Panc1 (cell line): ENCODE measurements around the gene GALNT9.

Source experiments
- POLR2AphosphoS5 ChIP-seq: IDR thresholded peaks from 2 replicates; pipeline ENCODE4 v1.6.1; 2012; ENCODE audit warnings: mild to moderate bottlenecking, low read depth, low read length, moderate library complexity
- SIN3A ChIP-seq: IDR thresholded peaks from 2 replicates; pipeline ENCODE4 v1.6.1; 2012; ENCODE audit warnings: low read depth, mild to moderate bottlenecking, low read length, moderate library complexity, borderline replicate concordance; ENCODE audit not compliant: insufficient read depth
- TF ChIP-seq, protein P1 (sequence below): fragments of 450-650 bp; IDR thresholded peaks from 2 replicates; pipeline ENCODE4 v1.5.1; 2017; ENCODE audit warnings: mild to moderate bottlenecking
- TF ChIP-seq, protein P2 (sequence below), 2 experiments: IDR thresholded peaks; 2 replicates each; pipeline ENCODE4 v1.6.1; 2011 to 2012; ENCODE audit warnings: low read depth in 2 of 2, control low read depth in 1 of 2, low read length in 1 of 2, mild to moderate bottlenecking in 1 of 2, moderate library complexity in 1 of 2; ENCODE audit not compliant: insufficient read depth in 1 of 2

DNA sequence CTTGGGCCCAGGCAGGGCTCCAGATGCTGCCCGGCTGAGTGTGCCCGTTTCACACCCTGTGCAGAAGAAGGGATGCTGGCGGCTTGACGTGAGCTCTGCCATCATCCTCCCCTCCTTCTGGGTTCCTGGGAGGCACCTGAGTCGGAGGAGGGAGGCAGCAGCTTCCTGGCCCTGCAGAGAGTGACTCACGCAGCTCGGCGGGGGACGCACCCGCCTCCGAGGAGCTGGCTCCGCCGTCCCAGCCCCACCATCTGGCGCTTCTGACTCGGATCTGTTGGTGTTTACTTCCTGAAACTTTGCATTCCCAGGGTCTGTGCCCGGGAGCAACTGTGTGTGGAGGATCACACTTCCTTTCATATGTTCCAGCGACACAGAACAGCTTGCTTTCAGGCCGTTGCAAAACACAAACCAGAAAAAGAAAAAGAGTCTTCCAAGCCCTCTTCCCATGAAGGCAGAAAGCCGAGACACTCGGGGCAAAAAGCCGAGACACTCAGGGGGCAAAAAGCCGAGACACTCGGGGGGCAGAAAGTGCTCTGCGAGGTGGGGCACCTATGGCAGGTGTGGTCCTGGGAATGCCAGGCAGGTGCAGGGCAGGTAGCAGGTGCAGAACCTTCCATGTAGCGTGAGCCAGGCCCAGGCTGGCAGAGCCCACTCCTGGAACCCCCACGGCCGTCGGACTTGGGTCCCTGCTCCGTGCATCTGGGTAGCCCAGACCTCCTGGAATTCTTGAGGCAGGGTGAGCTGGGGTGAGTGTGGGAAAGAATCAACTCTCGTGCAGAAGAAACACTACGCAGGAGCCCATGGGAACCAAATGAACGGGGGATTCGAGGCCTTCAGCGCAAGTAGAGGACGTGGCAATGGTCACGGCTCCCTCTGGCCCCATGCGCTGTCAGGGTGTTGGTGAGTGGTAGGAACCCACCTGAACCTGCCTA lies 27.6 kb upstream of the GALNT9 start:
- TF ChIP-seq, protein P1, sequence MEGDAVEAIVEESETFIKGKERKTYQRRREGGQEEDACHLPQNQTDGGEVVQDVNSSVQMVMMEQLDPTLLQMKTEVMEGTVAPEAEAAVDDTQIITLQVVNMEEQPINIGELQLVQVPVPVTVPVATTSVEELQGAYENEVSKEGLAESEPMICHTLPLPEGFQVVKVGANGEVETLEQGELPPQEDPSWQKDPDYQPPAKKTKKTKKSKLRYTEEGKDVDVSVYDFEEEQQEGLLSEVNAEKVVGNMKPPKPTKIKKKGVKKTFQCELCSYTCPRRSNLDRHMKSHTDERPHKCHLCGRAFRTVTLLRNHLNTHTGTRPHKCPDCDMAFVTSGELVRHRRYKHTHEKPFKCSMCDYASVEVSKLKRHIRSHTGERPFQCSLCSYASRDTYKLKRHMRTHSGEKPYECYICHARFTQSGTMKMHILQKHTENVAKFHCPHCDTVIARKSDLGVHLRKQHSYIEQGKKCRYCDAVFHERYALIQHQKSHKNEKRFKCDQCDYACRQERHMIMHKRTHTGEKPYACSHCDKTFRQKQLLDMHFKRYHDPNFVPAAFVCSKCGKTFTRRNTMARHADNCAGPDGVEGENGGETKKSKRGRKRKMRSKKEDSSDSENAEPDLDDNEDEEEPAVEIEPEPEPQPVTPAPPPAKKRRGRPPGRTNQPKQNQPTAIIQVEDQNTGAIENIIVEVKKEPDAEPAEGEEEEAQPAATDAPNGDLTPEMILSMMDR, result no peak
- TF ChIP-seq POLR2AphosphoS5 (no peak), SIN3A (no peak)
- TF ChIP-seq, protein P2, sequence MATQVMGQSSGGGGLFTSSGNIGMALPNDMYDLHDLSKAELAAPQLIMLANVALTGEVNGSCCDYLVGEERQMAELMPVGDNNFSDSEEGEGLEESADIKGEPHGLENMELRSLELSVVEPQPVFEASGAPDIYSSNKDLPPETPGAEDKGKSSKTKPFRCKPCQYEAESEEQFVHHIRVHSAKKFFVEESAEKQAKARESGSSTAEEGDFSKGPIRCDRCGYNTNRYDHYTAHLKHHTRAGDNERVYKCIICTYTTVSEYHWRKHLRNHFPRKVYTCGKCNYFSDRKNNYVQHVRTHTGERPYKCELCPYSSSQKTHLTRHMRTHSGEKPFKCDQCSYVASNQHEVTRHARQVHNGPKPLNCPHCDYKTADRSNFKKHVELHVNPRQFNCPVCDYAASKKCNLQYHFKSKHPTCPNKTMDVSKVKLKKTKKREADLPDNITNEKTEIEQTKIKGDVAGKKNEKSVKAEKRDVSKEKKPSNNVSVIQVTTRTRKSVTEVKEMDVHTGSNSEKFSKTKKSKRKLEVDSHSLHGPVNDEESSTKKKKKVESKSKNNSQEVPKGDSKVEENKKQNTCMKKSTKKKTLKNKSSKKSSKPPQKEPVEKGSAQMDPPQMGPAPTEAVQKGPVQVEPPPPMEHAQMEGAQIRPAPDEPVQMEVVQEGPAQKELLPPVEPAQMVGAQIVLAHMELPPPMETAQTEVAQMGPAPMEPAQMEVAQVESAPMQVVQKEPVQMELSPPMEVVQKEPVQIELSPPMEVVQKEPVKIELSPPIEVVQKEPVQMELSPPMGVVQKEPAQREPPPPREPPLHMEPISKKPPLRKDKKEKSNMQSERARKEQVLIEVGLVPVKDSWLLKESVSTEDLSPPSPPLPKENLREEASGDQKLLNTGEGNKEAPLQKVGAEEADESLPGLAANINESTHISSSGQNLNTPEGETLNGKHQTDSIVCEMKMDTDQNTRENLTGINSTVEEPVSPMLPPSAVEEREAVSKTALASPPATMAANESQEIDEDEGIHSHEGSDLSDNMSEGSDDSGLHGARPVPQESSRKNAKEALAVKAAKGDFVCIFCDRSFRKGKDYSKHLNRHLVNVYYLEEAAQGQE (IDR thresholded peaks at IDR 0.05; ENCODE audit: insufficient read depth in 1 of 2, low read depth in 2 of 2, low read length in 1 of 2), result no peak
